WTC11 (cell line): ENCODE data around the gene CALHM5.

Experiments used
- CTCF ChIP-seq: fragments of 200-600 bp; IDR thresholded peaks from 2 replicates; pipeline ENCODE4 v1.8.0; 2022; ENCODE audit warnings: antibody characterized with exemption
- JUN ChIP-seq: sonication (generic); formaldehyde crosslinking; IDR thresholded peaks from 2 replicates; pipeline ENCODE4 v1.8.0; 2023; ENCODE audit warnings: mild to moderate bottlenecking, missing genetic modification reagents
- MAX ChIP-seq: sonication (generic); formaldehyde crosslinking; IDR thresholded peaks from 2 replicates; pipeline ENCODE4 v1.8.0; 2022; ENCODE audit warnings: mild to moderate bottlenecking, missing genetic modification reagents
- PREB ChIP-seq: sonication (generic); formaldehyde crosslinking; IDR thresholded peaks from 2 replicates; pipeline ENCODE4 v1.8.1; 2022; ENCODE audit warnings: mild to moderate bottlenecking, missing genetic modification reagents, moderate library complexity, borderline replicate concordance
- TF ChIP-seq, protein P1 (sequence below): sonication (generic); formaldehyde crosslinking; IDR thresholded peaks from 2 replicates; pipeline ENCODE4 v1.8.1; 2023; ENCODE audit warnings: mild to moderate bottlenecking, missing genetic modification reagents, moderate library complexity
- TF ChIP-seq, protein P2 (sequence below): sonication (generic); formaldehyde crosslinking; IDR thresholded peaks from 2 replicates; pipeline ENCODE4 v1.8.1; 2022; ENCODE audit warnings: low read depth, missing genetic modification reagents, borderline replicate concordance

GRCh38 chr6:116556065-116556464 is 44.6 kb downstream of the CALHM5 start:
- TF ChIP-seq CTCF (no peak), PREB (CRISPR knock-in tag) (no peak), JUN (CRISPR knock-in tag) (no peak), MAX (CRISPR knock-in tag) (no peak)
- TF ChIP-seq, protein P1, sequence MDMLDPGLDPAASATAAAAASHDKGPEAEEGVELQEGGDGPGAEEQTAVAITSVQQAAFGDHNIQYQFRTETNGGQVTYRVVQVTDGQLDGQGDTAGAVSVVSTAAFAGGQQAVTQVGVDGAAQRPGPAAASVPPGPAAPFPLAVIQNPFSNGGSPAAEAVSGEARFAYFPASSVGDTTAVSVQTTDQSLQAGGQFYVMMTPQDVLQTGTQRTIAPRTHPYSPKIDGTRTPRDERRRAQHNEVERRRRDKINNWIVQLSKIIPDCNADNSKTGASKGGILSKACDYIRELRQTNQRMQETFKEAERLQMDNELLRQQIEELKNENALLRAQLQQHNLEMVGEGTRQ = no peak
- TF ChIP-seq, protein P2, sequence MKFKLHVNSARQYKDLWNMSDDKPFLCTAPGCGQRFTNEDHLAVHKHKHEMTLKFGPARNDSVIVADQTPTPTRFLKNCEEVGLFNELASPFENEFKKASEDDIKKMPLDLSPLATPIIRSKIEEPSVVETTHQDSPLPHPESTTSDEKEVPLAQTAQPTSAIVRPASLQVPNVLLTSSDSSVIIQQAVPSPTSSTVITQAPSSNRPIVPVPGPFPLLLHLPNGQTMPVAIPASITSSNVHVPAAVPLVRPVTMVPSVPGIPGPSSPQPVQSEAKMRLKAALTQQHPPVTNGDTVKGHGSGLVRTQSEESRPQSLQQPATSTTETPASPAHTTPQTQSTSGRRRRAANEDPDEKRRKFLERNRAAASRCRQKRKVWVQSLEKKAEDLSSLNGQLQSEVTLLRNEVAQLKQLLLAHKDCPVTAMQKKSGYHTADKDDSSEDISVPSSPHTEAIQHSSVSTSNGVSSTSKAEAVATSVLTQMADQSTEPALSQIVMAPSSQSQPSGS (CRISPR knock-in tag) = no peak
